COLO668 (cell line): ENCODE measurements around the gene EVX1.

Experiments
- DNase-seq: peaks from one replicate; lab custom pipeline; 2025; ENCODE audit not compliant: unreplicated experiment; lab: John Stamatoyannopoulos, UW

EVX1 gene

GRCh38 chr7:27248427-27248806 lies 5.8 kb downstream of the EVX1 start:
- no peak for DNase-seq

- DNase-seq, result no peak
These were observed 6.5 kb downstream of the EVX1 start for GRCh38 chr7:27248911-27249723.

GRCh38 chr7:27249724-27250556 lies 7.3 kb downstream of the EVX1 start:
- no peak for DNase-seq

GRCh38 chr7:27250557-27251070 lies 8.0 kb downstream of the EVX1 start:
- no peak for DNase-seq

- DNase-seq, result no peak
These were observed 8.6 kb downstream of the EVX1 start for GRCh38 chr7:27251136-27251651.

GRCh38 chr7:27251652-27252590 lies 9.3 kb downstream of the EVX1 start:
- DNase-seq, result no peak

- no peak for DNase-seq
These were observed 12.0 kb downstream of the EVX1 start for GRCh38 chr7:27254625-27255024.

GRCh38 chr7:27260211-27260610 lies 17.6 kb downstream of the EVX1 start:
- no peak for DNase-seq

GRCh38 chr7:27262121-27262520 lies 19.5 kb downstream of the EVX1 start:
- DNase-seq, result no peak

GRCh38 chr7:27263781-27264180 lies 21.2 kb downstream of the EVX1 start:
- DNase-seq, result no peak

- no peak for DNase-seq
These were observed 26.9 kb downstream of the EVX1 start for GRCh38 chr7:27269455-27269854.

- no peak for DNase-seq
These were observed 28.8 kb downstream of the EVX1 start for GRCh38 chr7:27271384-27271783.

GRCh38 chr7:27277628-27278027 lies 35.0 kb downstream of the EVX1 start:
- no peak for DNase-seq

- DNase-seq, result no peak
These were observed 41.0 kb downstream of the EVX1 start for GRCh38 chr7:27283558-27283957.

GRCh38 chr7:27295236-27295635 lies 52.6 kb downstream of the EVX1 start:
- DNase-seq, result no peak

GRCh38 chr7:27297356-27297755 lies 54.8 kb downstream of the EVX1 start:
- DNase-seq, result no peak
